ENCODE results near the gene HACE1. TPM values are rescaled to one million over a fixed set of nuclear protein-coding genes. Genes with fewer than 3 reads are reported as not detected.

The HACE1 gene
- total RNA-seq, 1 donor from 2014 or later = 16.2 TPM

DNA sequence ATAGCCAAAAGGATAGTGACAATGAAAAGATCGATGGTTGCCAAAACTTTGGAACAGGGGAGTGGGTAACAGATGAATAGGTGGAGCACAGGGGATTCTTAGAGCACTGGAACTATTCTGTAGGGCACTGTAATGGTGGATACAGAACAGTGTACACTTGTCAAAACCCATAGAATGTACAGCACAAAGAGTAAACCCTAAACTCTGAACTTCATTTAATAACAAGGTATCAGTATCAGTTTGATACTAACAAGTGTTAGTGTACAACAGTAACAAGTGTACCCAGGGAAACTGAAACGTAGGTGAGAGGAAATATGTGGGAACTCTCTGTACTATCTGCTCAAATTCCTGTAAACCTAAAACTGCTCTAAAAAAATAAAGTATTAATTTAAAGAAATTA lies 179.2 kb downstream of the HACE1 start:
- TF ChIP-seq, protein P1, sequence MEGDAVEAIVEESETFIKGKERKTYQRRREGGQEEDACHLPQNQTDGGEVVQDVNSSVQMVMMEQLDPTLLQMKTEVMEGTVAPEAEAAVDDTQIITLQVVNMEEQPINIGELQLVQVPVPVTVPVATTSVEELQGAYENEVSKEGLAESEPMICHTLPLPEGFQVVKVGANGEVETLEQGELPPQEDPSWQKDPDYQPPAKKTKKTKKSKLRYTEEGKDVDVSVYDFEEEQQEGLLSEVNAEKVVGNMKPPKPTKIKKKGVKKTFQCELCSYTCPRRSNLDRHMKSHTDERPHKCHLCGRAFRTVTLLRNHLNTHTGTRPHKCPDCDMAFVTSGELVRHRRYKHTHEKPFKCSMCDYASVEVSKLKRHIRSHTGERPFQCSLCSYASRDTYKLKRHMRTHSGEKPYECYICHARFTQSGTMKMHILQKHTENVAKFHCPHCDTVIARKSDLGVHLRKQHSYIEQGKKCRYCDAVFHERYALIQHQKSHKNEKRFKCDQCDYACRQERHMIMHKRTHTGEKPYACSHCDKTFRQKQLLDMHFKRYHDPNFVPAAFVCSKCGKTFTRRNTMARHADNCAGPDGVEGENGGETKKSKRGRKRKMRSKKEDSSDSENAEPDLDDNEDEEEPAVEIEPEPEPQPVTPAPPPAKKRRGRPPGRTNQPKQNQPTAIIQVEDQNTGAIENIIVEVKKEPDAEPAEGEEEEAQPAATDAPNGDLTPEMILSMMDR (conservative IDR thresholded peaks at IDR 0.05; ENCODE audit: low read depth, low read length) = no peak
- no peak for DNase-seq (ENCODE audit: low read depth)

DNA sequence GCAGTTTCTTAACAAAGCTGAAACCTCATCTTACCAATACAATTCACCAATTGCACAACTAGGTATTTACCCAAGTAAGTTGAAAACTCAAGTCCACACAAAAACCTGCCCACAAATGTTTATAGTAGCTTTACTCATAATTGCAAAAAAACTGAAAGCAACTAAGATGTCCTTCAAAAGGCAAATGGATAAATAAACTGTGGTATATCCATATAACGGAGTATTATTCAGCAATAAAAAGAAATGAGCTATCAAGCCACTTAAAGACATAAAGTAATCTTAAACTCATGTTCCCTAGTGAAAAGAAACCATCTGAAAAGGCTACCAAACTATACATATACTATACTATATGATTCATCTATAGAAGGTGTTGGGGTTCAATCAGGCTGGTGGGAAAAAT lies 179.7 kb downstream of the HACE1 start:
- no peak for DNase-seq (ENCODE audit: low read depth)
- TF ChIP-seq, protein P1 (conservative IDR thresholded peaks at IDR 0.05; ENCODE audit: low read depth, low read length) = no peak
- no peak overlapping the region for H3K4me3 ChIP-seq (ENCODE audit: low read depth, low read length)

More for the DNA sequence above, 179.2 kb downstream of the HACE1 start:
- no peak overlapping the region for H3K4me3 ChIP-seq (ENCODE audit: low read depth, low read length)

Other genes with a start within 250 kb of the HACE1 start
- 0.07 TPM in 1 of 2 replicates, not detected in the other for gene LIN28B, start 97.2 kb upstream of the HACE1 start, total RNA-seq

Measured in epithelial cell of proximal tubule (primary cell).